ENCODE data around the gene TALDO1. TPM values are rescaled to one million over a fixed set of nuclear protein-coding genes. Genes with fewer than 3 reads are reported as not detected.

Gene TALDO1
- total RNA-seq, 1 experiment from 2014 or later: 268 TPM

DNA sequence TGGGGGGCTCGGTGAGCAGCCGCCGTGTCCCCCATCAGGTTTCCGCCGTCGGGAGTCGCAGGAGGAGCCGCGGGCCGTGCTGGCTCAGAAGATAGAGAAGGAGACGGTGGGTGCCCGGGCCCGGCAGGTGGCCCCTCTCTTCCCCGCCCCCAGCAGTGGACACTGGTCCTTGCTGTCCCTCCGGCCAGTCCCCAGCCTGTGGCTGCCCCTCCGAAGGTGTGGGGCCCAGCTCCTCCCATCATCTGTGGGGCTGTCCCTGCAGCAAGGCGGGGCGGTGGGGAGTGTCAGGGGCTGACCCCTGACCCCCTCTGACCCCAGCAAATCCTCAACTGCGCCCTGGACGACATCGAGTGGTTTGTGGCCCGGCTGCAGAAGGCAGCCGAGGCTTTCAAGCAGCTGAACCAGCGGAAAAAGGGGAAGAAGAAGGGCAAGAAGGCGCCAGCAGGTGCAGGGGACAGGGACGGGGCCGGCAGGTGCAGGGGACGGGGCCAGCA lies 26.0 kb upstream of the TALDO1 start:
- Histone ChIP-seq H3K79me2 (ENCODE audit: insufficient read depth, low read length) (no peaks in the 10 kb centered on the region), H3T11ph (ENCODE audit: low read length) (no peak overlapping the region), H3K56ac (ENCODE audit: insufficient read length, low read depth, low read length) (no peak overlapping the region), H3K27me3 (ENCODE audit: insufficient read depth, low read length) (no peaks in the 10 kb centered on the region), H4K91ac (ENCODE audit: insufficient read length, low read depth, low read length) (no peak overlapping the region), H2BK20ac (ENCODE audit: low read depth, low read length, poor library complexity, severe bottlenecking) (no peak overlapping the region), H2AFZ (ENCODE audit: low read length) (no peak overlapping the region), H3K4ac (ENCODE audit: low read depth, low read length) (no peak overlapping the region), H2BK15ac (ENCODE audit: low read depth, low read length) (no peak overlapping the region), H4K5ac (ENCODE audit: insufficient read length, low read depth, low read length) (no peak overlapping the region), H3K23ac (ENCODE audit: insufficient read length, low read depth, low read length) (no peak overlapping the region), H3K4me2 (ENCODE audit: insufficient read depth, insufficient read length, low read length) (no peak overlapping the region), H3K14ac (ENCODE audit: insufficient read depth, low read length) (no peak overlapping the region), H4K20me1 (ENCODE audit: control insufficient read depth, insufficient read depth, insufficient read length) (no peaks in the 10 kb centered on the region), H3K9ac (ENCODE audit: extremely low read depth, insufficient read length, low read length) (no peak overlapping the region), H3K23me2 (ENCODE audit: insufficient read length, low read depth, low read length, poor library complexity, severe bottlenecking) (peaks cover 2% of the 10 kb centered on the region), H3K18ac (ENCODE audit: insufficient read length, low read depth, low read length) (no peak overlapping the region), H3K27ac (ENCODE audit: insufficient read length, low read depth, low read length) (no peak overlapping the region), H3K79me1 (ENCODE audit: insufficient read depth, low read depth, low read length, poor library complexity, severe bottlenecking) (no peaks in the 10 kb centered on the region), H4K8ac (replicated peaks; ENCODE audit: insufficient read length, low read depth, low read length) (no peak overlapping the region), H2BK5ac (ENCODE audit: insufficient read length, low read length) (no peak overlapping the region), H2BK12ac (ENCODE audit: insufficient read length, low read depth, low read length) (no peak overlapping the region), H2BK120ac (ENCODE audit: low read depth, low read length, poor library complexity, severe bottlenecking) (no peak overlapping the region), H2AK5ac (ENCODE audit: insufficient read length, low read length) (no peak overlapping the region), H3K4me1 (ENCODE audit: insufficient read depth, low read length) (no peaks in the 10 kb centered on the region), H3K9me3 (ENCODE audit: control insufficient read depth, low read depth, low read length) (no peaks in the 10 kb centered on the region)
- WGBS (ENCODE audit: extremely low coverage, insufficient read length, low lambda C conversion rate): no CpG with 5 or more reads among the region's 28 CpGs
- TF ChIP-seq, protein P1, sequence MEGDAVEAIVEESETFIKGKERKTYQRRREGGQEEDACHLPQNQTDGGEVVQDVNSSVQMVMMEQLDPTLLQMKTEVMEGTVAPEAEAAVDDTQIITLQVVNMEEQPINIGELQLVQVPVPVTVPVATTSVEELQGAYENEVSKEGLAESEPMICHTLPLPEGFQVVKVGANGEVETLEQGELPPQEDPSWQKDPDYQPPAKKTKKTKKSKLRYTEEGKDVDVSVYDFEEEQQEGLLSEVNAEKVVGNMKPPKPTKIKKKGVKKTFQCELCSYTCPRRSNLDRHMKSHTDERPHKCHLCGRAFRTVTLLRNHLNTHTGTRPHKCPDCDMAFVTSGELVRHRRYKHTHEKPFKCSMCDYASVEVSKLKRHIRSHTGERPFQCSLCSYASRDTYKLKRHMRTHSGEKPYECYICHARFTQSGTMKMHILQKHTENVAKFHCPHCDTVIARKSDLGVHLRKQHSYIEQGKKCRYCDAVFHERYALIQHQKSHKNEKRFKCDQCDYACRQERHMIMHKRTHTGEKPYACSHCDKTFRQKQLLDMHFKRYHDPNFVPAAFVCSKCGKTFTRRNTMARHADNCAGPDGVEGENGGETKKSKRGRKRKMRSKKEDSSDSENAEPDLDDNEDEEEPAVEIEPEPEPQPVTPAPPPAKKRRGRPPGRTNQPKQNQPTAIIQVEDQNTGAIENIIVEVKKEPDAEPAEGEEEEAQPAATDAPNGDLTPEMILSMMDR (conservative IDR thresholded peaks at IDR 0.05): no peak
- Mint-ChIP-seq H3K27me3 (ENCODE audit: low read depth) (no peaks in the 10 kb centered on the region), H3K4me1 (peaks cover 3 to 22% of the 10 kb centered on the region in 2 experiments; a peak in 3 of 4 replicates), H3K4me3 (no peak overlapping the region; a peak in 1 of 5 replicates), H3K9me3 (peaks cover 2 to 3% of the 10 kb centered on the region in 2 experiments; a peak in 1 of 5 replicates), H3K36me3 (ENCODE audit: insufficient read depth in 1 of 3, low read depth in 3 of 3) (peaks cover 0 to 12% (median 0%) of the 10 kb centered on the region in 3 experiments; a peak in 3 of 7 replicates), H3K27ac (no peak overlapping the region)
- DNase-seq: no peak

Measured in H9 (cell line).